HG03558 (cell line): ENCODE data around the gene ADAD1.
"Not testable (repeated sequence)": the region's sequence is repeated elsewhere in the genome, so short reads cannot be mapped to it uniquely, and the experiment has no call there.

Experiments
- ATAC-seq: cut with Tn5 transposase; IDR thresholded peaks from one replicate; pipeline ENCODE4 v1.9.1; 2021; ENCODE audit warnings: moderate number of reproducible peaks; ENCODE audit not compliant: unreplicated experiment; ENCODE audit errors: extremely low read depth

The ADAD1 gene

GRCh38 chr4:122378711-122379110 lies at the start of gene ADAD1:
ADAD1 (plus strand) TSS chr4:122379011; CDS start chr4:122380070, 1,059 bp downstream.
- no peak for ATAC-seq

DNA sequence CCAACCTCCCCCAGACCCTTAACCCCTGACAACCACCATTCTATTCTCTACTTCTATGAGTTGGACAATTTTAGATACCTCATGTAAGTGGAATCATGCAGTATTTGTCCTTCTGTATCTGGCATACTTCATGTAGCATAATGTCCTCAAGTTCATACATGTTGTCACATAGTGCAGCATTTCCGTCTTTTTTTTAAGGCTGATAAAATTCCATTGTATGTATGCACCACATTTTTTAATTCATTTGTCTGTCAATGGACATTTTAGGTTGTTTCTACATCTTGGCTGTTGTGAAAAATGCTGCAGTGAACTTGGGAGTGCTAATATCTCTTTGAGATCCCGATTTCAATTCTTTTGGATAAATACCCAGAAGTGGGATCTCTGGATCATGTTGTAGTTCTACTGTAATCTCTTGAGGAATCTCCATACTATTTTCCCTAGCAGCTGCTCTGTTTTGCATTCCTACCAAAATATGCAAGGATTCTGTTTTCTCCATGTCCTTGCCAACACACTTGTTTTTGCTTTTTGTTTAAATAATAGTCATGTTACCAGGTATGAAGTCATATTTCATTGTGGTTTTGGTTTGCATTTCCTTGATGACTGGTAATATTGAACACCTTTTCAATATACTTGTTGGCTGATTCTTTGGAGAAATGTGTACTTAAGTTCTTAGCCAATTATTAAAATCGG lies 48.8 kb upstream of the ADAD1 start:
- no peak for ATAC-seq

GRCh38 chr4:122331195-122331594 lies 47.6 kb upstream of the ADAD1 start:
- ATAC-seq: no peak

- no peak for ATAC-seq
Measured at GRCh38 chr4:122334828-122335227, 44.0 kb upstream of the ADAD1 start.

GRCh38 chr4:122341886-122342285 lies 36.9 kb upstream of the ADAD1 start:
- ATAC-seq: no peak

DNA sequence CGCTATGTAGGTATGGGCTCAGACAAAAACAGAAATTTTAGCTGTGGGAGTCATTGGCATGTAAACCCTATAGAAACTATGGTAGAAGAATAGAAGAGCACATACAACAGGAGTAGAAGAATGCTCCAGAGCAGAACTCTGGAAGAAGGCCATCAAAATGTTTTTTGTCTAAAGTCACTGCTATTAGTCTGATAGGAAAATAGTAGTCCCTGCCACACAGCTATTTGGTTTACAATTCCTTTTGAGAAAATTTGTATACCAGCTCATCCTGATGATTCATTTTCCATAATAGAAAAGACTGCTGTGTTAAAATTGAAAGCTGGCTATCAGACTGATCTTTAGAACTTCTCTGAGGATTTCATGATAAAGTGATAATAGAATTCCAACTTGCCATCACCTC lies 32.8 kb upstream of the ADAD1 start:
- ATAC-seq: no peak

DNA sequence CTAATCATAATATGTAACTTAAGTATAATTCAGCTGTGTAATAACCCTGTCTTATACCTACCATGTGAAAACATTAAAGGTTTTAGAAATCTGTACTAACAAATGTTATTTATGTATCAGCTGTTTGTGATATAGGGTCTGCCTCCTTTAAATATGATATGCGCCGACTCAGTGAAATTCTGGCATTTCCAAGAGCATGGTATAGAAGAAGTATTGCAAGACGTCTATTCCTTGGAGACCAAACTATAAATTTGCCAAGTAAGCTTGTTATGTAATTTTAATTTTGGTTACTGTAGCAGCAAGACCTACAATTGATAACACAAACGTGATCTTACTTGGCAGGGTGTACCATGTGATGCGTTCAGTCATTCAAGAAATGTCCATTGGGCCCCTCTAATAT lies 32.3 kb upstream of the ADAD1 start:
- ATAC-seq: no peak

DNA sequence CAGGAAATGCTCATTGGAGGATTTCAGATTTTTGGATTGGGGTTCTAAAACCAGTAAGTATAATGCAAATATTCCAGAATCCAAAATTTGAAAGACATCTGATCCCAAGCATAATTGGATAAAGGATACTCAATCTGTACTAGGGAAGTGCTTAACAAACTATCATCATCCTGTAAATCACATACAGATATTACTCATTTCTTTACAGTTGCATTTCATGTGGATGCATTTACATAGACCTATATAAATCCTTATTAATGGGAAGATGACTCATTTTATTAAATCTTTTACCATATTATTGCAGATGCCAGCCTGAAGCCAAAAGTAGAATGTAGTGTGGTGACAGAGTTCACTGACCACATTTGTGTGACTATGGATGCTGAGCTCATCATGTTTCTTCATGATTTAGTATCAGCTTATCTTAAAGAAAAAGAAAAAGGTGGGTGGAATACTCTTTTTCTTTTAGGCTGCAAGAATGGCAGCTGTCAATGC lies 22.4 kb upstream of the ADAD1 start:
- ATAC-seq: no peak

DNA sequence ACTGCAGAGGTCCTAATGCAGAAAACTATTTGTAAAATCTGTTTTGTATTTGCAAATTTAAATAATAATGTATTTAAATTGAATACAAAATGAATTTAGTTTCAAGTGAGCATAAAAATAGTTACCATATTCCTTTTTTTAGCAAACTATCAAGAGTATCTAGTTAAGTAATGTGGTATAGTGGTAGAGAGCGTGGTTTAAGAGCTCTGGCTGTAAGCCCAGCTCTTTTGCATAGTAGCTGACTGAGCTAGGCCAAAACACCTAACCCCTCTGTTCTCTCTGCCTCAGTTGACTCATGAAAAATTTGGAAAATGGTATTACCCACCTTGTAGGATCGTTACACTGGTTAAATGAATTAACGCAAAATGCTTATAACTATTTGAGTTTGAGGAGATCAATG lies 18.1 kb upstream of the ADAD1 start:
- ATAC-seq: no peak

DNA sequence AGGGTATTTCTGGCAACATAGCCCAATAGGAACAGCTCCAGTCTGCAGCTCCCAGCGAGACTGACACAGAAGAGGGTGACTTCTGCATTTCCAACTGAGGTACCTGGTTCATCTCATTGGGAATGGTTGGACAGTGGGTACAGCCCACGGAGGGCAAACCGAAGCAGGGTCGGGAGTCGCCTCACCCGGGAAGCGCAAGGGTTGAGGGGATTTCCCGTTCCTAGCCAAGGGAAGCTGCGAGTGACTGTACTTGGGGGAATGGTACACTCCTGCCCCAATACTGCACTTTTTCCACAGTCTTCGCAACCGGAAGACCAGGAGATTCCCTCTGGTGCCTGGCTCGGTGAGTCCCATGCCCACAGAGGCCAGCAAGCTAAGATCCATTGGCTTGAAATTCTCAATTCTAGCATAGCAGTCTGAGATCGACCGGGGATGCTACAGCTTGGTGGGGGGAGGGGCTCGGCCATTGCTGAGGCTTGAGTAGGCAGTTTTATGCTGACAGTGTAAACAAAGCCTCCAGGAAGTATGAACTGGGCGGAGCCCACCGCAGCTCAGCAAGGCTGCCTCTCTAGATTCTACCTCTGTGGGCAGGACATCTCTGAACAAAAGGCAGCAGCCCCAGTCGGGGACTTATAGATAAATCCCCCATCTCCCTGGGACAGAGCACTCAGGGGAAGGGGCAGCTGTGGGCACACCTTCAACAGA lies 14.0 kb upstream of the ADAD1 start:
- no peak for ATAC-seq

DNA sequence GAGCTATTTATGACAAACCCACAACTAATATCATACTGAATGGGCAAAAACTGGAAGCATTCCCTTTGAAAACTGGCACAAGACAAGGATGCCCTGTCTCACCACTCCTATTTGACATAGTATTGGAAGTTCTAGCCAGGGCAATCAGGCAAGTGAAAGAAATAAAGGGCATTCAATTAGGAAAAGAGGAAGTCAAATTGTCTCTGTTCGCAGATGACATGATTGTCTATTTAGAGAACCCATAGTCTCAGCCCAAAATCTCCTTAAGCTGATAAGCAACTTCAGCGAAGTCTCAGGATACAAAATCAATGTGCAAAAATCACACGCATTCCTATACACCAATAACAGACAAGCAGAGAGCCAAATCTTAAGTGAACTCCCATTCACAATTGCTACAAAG lies 10.0 kb upstream of the ADAD1 start:
- not testable (repeated sequence) for ATAC-seq

- ATAC-seq: no peak
Measured at GRCh38 chr4:122377352-122377751, 1.5 kb upstream of the ADAD1 start.

DNA sequence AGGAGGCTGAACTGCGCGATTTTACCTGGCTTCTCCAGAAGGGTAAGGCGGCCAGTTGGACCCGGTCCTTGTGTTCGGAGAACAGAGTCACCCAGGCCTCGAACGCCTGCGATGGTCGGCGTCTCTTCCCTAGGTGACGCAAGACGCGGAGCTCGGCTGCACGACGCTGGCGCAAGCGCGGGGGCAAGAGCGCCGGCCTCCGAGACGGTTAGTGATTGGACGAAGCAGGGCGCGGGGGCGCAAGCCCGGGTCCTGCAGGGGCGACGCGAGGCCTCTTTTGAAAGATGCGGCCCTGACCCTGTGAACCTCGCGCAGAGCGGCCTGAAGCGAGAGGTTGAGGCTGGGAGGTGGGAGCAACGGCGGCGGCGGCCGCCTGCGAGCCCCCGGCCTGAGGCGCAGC lies 428 bp downstream of the ADAD1 start:
- no peak for ATAC-seq

DNA sequence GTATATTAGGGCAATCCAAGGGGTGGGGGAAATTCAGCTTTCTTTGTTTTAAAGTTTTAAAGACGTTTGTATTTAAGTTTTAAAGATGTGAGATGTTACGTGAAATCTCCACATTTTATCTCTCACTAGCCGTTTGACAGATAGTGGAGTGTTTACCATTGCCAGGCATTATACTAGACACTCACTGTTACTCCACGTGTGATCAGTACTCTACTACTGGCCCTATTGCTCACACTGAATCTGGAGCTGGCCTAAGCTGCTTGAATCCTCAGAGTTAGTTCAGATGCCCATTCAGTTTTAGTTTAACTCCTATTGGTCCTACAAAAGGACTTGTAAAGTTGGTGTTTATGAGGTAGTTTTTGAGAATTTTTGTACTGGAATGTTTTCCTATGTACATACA lies 4.5 kb downstream of the ADAD1 start:
- no peak for ATAC-seq

DNA sequence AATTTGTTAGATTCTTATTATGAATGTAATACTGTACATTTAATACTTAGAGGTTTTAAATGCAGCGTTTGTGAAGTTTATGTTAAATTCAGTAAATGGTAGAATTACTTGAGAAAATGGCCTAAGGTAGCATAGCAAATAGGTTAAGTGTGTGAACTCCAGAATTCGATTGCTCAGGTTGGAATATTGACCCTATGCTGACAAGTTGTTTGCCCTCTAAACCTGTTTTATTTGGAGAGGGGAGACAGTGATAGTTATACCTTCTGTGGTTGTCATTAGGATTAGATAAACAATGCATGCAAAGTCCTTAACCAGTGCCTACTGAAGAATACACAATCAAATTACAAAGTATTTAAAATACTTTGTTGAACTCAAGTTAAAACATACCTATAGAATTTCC lies 5.4 kb downstream of the ADAD1 start:
- no peak for ATAC-seq

DNA sequence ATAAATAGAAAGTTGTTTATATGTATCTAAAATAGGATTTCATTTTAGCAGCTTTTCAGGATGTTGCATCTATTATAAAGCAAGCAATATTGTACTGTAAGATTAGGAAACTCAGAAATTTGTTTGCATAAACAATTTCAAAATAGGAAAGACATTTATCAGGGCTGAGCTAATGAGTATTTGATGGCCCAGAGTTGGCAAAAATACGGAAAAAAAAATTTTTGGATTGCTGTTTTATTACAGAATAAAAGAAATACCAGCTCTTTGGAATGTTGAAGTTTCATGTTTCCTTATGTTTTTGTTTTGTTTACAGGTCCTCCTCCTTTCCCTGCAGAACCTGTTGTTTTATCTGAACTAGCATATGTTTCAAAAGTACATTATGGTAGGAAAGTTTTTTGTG lies 14.5 kb downstream of the ADAD1 start:
- no peak for ATAC-seq

DNA sequence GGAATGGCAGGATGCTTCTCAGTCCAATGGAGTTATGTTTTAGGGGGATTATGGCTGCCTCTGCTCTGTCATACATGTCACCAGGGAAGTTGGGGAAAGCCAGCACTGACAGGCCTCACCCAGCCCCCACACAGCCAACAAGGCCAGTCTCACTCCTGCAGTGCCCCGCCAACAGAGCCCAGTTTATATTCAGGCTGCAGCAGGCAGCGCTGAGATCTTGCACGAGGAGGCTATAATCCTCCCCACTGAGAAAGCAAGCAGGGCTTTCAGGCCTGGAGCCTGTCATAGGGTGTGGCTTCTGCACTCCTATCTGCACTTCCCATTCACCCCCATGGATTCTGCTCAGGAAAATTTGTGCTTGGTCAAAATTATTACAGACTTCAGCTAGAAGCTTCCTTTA lies 25.1 kb downstream of the ADAD1 start:
- no peak for ATAC-seq

GRCh38 chr4:122412547-122412946 lies 33.7 kb downstream of the ADAD1 start:
- no peak for ATAC-seq

DNA sequence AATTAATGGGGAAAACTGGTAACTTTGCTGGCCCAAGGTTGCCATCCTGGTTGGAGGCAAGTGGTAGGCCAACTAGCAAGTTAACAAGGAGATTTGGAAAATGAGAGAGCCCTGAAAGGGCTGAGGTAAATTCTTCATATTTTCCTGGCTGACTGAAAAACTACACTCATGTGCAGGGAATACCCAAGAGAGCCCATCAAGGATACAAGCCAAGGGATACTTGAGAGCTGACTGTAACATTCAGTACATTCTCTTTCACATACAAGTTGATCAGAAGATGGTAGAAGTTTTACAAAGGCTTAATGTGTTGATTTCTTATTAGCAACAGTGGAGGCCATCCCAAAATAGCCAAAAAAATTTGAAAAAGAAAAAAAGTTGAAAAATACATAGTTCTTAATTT lies 44.4 kb downstream of the ADAD1 start:
- ATAC-seq: no peak

DNA sequence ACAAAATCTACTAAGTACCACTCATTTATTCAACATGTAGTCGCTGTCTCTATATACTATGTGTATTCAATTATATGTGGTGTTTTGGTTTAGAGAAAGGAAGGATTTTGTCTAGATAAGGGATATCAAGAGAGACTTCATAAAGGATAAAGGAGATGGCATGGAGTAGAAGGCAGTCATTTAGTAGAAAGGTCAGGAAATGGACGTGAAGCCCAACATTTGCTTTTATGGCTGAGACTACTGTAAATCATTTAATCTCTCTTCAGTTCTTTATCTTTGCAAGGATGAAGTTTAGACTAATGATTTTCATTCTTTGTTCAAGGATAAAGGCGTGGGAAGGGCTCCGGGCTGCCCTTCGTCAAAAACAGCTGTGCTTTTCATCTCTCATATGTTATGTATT lies 52.5 kb downstream of the ADAD1 start:
- ATAC-seq: no peak

DNA sequence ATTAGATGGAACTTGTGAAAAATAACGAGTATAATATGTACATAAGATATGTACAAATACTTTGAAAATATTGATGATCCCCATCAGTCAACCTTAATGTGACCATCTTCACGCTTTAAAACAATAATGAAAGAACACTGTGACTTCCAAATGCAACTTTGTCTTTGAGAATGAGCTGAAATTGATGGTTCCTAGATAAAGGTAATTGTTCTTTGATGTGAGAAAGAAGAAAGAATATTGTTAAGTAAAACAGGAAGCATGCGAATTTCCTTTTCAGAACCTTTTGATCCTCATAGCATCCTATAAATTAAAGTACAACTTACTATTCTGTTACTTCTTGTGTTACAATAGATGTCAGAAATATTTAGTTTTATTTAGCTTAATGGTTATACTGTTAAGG lies 55.5 kb downstream of the ADAD1 start:
- no peak for ATAC-seq

- no peak for ATAC-seq
Measured at GRCh38 chr4:122450847-122451246, 72.0 kb downstream of the ADAD1 start.
